SK-N-SH treated with all-trans-retinoic acid at 6 μM for 48 hours (cell line): Measurements from ENCODE around the gene CYTH3.
A peak's percentile ranks its signal among the peaks of the same experiment; 100 is the strongest.

ENCODE experiments used
- ATAC-seq: fragments of 200-7000 bp; cut with Tn5 transposase; 3 replicates; pipeline ENCODE4 v1.9.1; 2020; ENCODE audit warnings: mild to moderate bottlenecking, moderate library complexity
- ARNTL ChIP-seq: fragments of 450-650 bp; formaldehyde crosslinking; IDR thresholded peaks from 2 replicates; pipeline ENCODE4 v1.5.0; 2020; ENCODE audit warnings: low read depth, mild to moderate bottlenecking, moderate library complexity, borderline replicate concordance
- CSDC2 ChIP-seq: fragments of 250-450 bp; sonication (Bioruptor Pico); IDR thresholded peaks from 2 replicates; pipeline ENCODE4 v1.5.0; 2020; ENCODE audit warnings: mild to moderate bottlenecking, moderate library complexity
- ESRRG ChIP-seq: fragments of 250-450 bp; sonication (Bioruptor Pico); IDR thresholded peaks from 2 replicates; pipeline ENCODE4 v1.6.1; 2021; ENCODE audit warnings: mild to moderate bottlenecking
- GLIS3 ChIP-seq: fragments of 250-450 bp; sonication (Bioruptor Pico); IDR thresholded peaks from 2 replicates; pipeline ENCODE4 v1.5.0; 2020; ENCODE audit warnings: mild to moderate bottlenecking, moderate library complexity
- ISL1 ChIP-seq: fragments of 250-450 bp; sonication (Bioruptor Pico); IDR thresholded peaks from 2 replicates; pipeline ENCODE4 v2.1.2; 2022; ENCODE audit warnings: mild to moderate bottlenecking, moderate library complexity
- OSR1 ChIP-seq: fragments of 250-450 bp; sonication (Bioruptor Pico); IDR thresholded peaks from 2 replicates; pipeline ENCODE4 v1.8.0; 2022; ENCODE audit warnings: moderate library complexity, mild to moderate bottlenecking, inconsistent platforms
- PPARA ChIP-seq: fragments of 250-450 bp; sonication (Bioruptor Pico); IDR thresholded peaks from 2 replicates; pipeline ENCODE4 v1.5.0; 2020; ENCODE audit warnings: mild to moderate bottlenecking, borderline replicate concordance
- RARB ChIP-seq: fragments of 250-450 bp; sonication (Bioruptor Pico); IDR thresholded peaks from 2 replicates; pipeline ENCODE4 v1.8.0; 2021; ENCODE audit warnings: mild to moderate bottlenecking, moderate library complexity
- SNAI2 ChIP-seq: fragments of 250-450 bp; sonication (Bioruptor Pico); IDR thresholded peaks from 2 replicates; pipeline ENCODE4 v1.5.0; 2020; ENCODE audit warnings: mild to moderate bottlenecking, moderate library complexity
- TOX ChIP-seq: fragments of 250-450 bp; sonication (Bioruptor Pico); IDR thresholded peaks from 2 replicates; pipeline ENCODE4 v1.8.0; 2021; ENCODE audit warnings: mild to moderate bottlenecking, moderate library complexity, borderline replicate concordance
- ZC3H10 ChIP-seq: fragments of 250-450 bp; sonication (Bioruptor Pico); IDR thresholded peaks from 2 replicates; pipeline ENCODE4 v1.5.1; 2021; ENCODE audit warnings: mild to moderate bottlenecking, moderate library complexity
- ZFP3 ChIP-seq: fragments of 250-450 bp; sonication (Bioruptor Pico); IDR thresholded peaks from 2 replicates; pipeline ENCODE4 v1.5.0; 2020; ENCODE audit warnings: mild to moderate bottlenecking, moderate library complexity
- ZFP30 ChIP-seq: fragments of 450-650 bp; formaldehyde crosslinking; IDR thresholded peaks from 2 replicates; pipeline ENCODE4 v1.5.0; 2022; ENCODE audit warnings: mild to moderate bottlenecking, moderate library complexity
- ZNF565 ChIP-seq: fragments of 450-650 bp; formaldehyde crosslinking; conservative IDR thresholded peaks from 2 replicates; pipeline ENCODE4 v1.5.0; 2020; ENCODE audit warnings: low read depth, mild to moderate bottlenecking, moderate library complexity
- ZNF70 ChIP-seq: fragments of 450-650 bp; formaldehyde crosslinking; IDR thresholded peaks from 2 replicates; pipeline ENCODE4 v1.5.0; 2020; ENCODE audit warnings: mild to moderate bottlenecking, moderate library complexity
- ZNF8 ChIP-seq: fragments of 450-650 bp; formaldehyde crosslinking; IDR thresholded peaks from 2 replicates; pipeline ENCODE4 v1.5.0; 2020; ENCODE audit warnings: mild to moderate bottlenecking, moderate library complexity
- TF ChIP-seq, protein P1 (sequence below): fragments of 250-450 bp; sonication (Bioruptor Pico); IDR thresholded peaks from 2 replicates; pipeline ENCODE4 v1.8.0; 2021; ENCODE audit warnings: low read depth, mild to moderate bottlenecking, moderate library complexity, borderline replicate concordance
- TF ChIP-seq, protein P2 (sequence below): fragments of 250-450 bp; sonication (Bioruptor Pico); IDR thresholded peaks from 2 replicates; pipeline ENCODE4 v1.5.1; 2020; ENCODE audit warnings: low read depth, mild to moderate bottlenecking, moderate library complexity
- TF ChIP-seq, protein P3 (sequence below): fragments of 250-450 bp; sonication (Bioruptor Pico); IDR thresholded peaks from 2 replicates; pipeline ENCODE4 v1.5.1; 2021; ENCODE audit warnings: mild to moderate bottlenecking, moderate library complexity
- TF ChIP-seq, protein P4 (sequence below): fragments of 250-450 bp; sonication (Bioruptor Pico); IDR thresholded peaks from 2 replicates; pipeline ENCODE4 v1.8.0; 2020; ENCODE audit warnings: mild to moderate bottlenecking, moderate library complexity, borderline replicate concordance
- TF ChIP-seq, protein P5 (sequence below): fragments of 250-450 bp; sonication (Bioruptor Pico); IDR thresholded peaks from 2 replicates; pipeline ENCODE4 v1.5.0; 2020; ENCODE audit warnings: mild to moderate bottlenecking, moderate library complexity

CYTH3 gene

DNA sequence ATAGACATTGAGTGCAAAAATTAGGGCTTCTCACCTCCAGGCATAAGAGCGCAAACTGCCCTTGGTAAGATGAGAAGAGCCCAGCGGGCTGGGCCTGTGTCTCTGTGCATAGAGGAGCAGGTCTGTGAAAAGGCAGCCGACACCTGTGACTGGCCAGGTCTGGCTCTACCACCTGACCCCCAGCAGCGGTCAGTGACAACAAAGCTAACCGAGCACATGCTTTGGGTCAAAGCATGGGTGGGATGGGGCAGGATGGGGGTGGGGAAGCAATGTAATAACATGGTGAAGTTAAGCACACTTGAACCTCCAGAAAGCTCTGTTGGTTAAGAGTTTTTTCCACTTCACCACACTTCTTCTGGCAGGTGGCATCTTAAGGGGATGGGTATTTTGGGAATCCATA, 29.3 kb downstream of the CYTH3 start:
- TF ChIP-seq, protein P1, sequence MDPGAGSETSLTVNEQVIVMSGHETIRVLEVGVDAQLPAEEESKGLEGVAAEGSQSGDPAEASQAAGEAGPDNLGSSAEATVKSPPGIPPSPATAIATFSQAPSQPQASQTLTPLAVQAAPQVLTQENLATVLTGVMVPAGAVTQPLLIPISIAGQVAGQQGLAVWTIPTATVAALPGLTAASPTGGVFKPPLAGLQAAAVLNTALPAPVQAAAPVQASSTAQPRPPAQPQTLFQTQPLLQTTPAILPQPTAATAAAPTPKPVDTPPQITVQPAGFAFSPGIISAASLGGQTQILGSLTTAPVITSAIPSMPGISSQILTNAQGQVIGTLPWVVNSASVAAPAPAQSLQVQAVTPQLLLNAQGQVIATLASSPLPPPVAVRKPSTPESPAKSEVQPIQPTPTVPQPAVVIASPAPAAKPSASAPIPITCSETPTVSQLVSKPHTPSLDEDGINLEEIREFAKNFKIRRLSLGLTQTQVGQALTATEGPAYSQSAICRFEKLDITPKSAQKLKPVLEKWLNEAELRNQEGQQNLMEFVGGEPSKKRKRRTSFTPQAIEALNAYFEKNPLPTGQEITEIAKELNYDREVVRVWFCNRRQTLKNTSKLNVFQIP (CRISPR knock-in tag), result no peak
- TF ChIP-seq ZNF70 (no peak), ZNF8 (no peak), ZFP3 (CRISPR knock-in tag) (no peak), ESRRG (no peak), RARB (CRISPR knock-in tag) (no peak), TOX (CRISPR knock-in tag) (no peak), CSDC2 (no peak), OSR1 (no peak), ZFP30 (CRISPR knock-in tag) (no peak), ISL1 (CRISPR knock-in tag) (no peak), ZC3H10 (CRISPR knock-in tag) (no peak)
- TF ChIP-seq, protein P2, sequence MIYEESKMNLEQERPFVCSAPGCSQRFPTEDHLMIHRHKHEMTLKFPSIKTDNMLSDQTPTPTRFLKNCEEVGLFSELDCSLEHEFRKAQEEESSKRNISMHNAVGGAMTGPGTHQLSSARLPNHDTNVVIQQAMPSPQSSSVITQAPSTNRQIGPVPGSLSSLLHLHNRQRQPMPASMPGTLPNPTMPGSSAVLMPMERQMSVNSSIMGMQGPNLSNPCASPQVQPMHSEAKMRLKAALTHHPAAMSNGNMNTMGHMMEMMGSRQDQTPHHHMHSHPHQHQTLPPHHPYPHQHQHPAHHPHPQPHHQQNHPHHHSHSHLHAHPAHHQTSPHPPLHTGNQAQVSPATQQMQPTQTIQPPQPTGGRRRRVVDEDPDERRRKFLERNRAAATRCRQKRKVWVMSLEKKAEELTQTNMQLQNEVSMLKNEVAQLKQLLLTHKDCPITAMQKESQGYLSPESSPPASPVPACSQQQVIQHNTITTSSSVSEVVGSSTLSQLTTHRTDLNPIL, result no peak
- TF ChIP-seq, protein P3, sequence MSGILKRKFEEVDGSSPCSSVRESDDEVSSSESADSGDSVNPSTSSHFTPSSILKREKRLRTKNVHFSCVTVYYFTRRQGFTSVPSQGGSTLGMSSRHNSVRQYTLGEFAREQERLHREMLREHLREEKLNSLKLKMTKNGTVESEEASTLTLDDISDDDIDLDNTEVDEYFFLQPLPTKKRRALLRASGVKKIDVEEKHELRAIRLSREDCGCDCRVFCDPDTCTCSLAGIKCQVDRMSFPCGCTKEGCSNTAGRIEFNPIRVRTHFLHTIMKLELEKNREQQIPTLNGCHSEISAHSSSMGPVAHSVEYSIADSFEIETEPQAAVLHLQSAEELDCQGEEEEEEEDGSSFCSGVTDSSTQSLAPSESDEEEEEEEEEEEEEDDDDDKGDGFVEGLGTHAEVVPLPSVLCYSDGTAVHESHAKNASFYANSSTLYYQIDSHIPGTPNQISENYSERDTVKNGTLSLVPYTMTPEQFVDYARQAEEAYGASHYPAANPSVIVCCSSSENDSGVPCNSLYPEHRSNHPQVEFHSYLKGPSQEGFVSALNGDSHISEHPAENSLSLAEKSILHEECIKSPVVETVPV (CRISPR knock-in tag), result no peak
- no peak for ATAC-seq

DNA sequence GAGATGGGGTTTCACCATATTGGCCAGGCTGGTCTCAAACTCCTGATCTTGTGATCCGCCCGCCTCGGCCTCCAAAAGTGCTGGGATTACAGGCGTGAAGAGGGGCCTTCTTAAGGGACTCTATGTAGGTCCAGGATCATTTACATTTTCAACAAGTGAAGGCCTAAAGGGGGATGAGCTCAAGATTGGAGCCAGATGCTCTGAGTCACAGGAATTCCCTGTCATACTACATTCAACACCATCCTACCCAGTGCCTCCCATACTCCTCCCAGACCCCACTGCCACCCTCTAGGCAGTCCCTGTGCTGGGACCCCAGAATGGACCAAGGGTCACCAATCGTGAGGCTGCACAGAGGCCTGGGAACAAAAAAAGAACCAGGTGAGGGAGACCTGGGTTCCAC, 29.9 kb downstream of the CYTH3 start:
- ATAC-seq, result peak; percentile 92
- no peak for TF ChIP-seq ISL1 (CRISPR knock-in tag)
- TF ChIP-seq ZNF565 (CRISPR knock-in tag), result no peak
- TF ChIP-seq OSR1, result no peak
- no peak for TF ChIP-seq ZC3H10 (CRISPR knock-in tag)
- TF ChIP-seq, protein P4, sequence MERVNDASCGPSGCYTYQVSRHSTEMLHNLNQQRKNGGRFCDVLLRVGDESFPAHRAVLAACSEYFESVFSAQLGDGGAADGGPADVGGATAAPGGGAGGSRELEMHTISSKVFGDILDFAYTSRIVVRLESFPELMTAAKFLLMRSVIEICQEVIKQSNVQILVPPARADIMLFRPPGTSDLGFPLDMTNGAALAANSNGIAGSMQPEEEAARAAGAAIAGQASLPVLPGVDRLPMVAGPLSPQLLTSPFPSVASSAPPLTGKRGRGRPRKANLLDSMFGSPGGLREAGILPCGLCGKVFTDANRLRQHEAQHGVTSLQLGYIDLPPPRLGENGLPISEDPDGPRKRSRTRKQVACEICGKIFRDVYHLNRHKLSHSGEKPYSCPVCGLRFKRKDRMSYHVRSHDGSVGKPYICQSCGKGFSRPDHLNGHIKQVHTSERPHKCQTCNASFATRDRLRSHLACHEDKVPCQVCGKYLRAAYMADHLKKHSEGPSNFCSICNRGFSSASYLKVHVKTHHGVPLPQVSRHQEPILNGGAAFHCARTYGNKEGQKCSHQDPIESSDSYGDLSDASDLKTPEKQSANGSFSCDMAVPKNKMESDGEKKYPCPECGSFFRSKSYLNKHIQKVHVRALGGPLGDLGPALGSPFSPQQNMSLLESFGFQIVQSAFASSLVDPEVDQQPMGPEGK (CRISPR knock-in tag), result no peak
- TF ChIP-seq GLIS3 (CRISPR knock-in tag), result no peak
- no peak for TF ChIP-seq ARNTL

DNA sequence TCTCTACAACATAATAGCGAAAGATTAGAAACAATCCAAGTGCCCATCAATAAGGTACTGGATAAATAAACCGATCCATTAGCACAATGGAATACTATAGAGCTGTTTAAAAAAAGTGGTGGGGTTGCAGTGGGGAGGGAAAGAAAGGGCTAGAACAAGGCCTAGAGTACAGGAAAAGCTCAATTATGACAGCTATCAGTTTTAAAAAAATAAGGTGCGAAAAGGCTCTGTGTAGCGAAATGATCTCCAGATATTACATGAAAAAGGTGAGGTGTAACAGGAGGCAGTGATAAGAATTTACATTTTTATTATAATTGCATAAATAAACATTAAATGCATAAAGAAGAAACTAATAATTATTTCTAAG, 30.8 kb downstream of the CYTH3 start:
- TF ChIP-seq ZC3H10 (CRISPR knock-in tag), result no peak
- TF ChIP-seq ESRRG, result no peak
- no peak for TF ChIP-seq GLIS3 (CRISPR knock-in tag)
- TF ChIP-seq ZNF8, result no peak
- no peak for TF ChIP-seq OSR1
- TF ChIP-seq PPARA (CRISPR knock-in tag), result no peak
- TF ChIP-seq ARNTL, result no peak
- no peak for TF ChIP-seq ZFP3 (CRISPR knock-in tag)
- TF ChIP-seq ZNF565 (CRISPR knock-in tag), result no peak
- TF ChIP-seq, protein P5, sequence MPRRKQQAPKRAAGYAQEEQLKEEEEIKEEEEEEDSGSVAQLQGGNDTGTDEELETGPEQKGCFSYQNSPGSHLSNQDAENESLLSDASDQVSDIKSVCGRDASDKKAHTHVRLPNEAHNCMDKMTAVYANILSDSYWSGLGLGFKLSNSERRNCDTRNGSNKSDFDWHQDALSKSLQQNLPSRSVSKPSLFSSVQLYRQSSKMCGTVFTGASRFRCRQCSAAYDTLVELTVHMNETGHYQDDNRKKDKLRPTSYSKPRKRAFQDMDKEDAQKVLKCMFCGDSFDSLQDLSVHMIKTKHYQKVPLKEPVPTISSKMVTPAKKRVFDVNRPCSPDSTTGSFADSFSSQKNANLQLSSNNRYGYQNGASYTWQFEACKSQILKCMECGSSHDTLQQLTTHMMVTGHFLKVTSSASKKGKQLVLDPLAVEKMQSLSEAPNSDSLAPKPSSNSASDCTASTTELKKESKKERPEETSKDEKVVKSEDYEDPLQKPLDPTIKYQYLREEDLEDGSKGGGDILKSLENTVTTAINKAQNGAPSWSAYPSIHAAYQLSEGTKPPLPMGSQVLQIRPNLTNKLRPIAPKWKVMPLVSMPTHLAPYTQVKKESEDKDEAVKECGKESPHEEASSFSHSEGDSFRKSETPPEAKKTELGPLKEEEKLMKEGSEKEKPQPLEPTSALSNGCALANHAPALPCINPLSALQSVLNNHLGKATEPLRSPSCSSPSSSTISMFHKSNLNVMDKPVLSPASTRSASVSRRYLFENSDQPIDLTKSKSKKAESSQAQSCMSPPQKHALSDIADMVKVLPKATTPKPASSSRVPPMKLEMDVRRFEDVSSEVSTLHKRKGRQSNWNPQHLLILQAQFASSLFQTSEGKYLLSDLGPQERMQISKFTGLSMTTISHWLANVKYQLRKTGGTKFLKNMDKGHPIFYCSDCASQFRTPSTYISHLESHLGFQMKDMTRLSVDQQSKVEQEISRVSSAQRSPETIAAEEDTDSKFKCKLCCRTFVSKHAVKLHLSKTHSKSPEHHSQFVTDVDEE (CRISPR knock-in tag), result no peak
- TF ChIP-seq SNAI2 (CRISPR knock-in tag), result no peak
- TF ChIP-seq ZNF70, result no peak
- no peak for TF ChIP-seq ISL1 (CRISPR knock-in tag)
- TF ChIP-seq ZFP30 (CRISPR knock-in tag), result no peak
- TF ChIP-seq, protein P2, result no peak
- no peak for ATAC-seq
